ENCODE results near the gene TMCC1. TPM values are rescaled to one million over a fixed set of nuclear protein-coding genes. Genes with fewer than 3 reads are reported as not detected.

The TMCC1 gene
- polyA plus RNA-seq, 2 of the 4 experiments (the other 2 are of a cell fraction) = 30.3 to 75.7 TPM

GRCh38 chr3:129890891-129891290 lies 2.6 kb downstream of the TMCC1 start:
- peaks cover 47% of the 10 kb centered on the region for H3K4me1 ChIP-seq
- peak overlapping the region; percentile 86 for H3K4me2 ChIP-seq
- WGBS (ENCODE audit: missing lambda C conversion rate) = 93% methylated on average over 2 of the region's 2 CpGs
- TF ChIP-seq PBX3 (IDR thresholded peaks at IDR 0.05) (no peak), CEBPB (IDR thresholded peaks at IDR 0.05) (no peak), HES2 (IDR thresholded peaks at IDR 0.05) (no peak), SMC3 (IDR thresholded peaks at IDR 0.05) (no peak), HMGXB4 (CRISPR knock-in tag; IDR thresholded peaks at IDR 0.05; ENCODE audit: borderline replicate concordance) (no peak), TP53 (CRISPR knock-in tag; IDR thresholded peaks at IDR 0.05) (no peak), FOXS1 (CRISPR knock-in tag; IDR thresholded peaks at IDR 0.05) (no peak), KDM1A (IDR thresholded peaks at IDR 0.05; ENCODE audit: low read depth) (no peak), MYC (IDR thresholded peaks at IDR 0.05; ENCODE audit: borderline replicate concordance, low read length) (no peak), RCOR1 (IDR thresholded peaks at IDR 0.05; ENCODE audit: low read depth, low read length) (no peak), E2F6 (IDR thresholded peaks at IDR 0.05; ENCODE audit: borderline replicate concordance, low read depth) (no peak), RFX5 (IDR thresholded peaks at IDR 0.05) (no peak)
- H3K27ac ChIP-seq = 0 out of 6 replicates have a peak overlapping the region, but pooled peaks of 1 of the 2 experiments have one; percentile 2
- ATAC-seq (no peak), FAIRE-seq (no peak), DNase-seq (ENCODE audit: low read depth in 1 of 2, low spot score in 1 of 2) (no peak)
- ChIA-PET POLR2A (no interaction called here), CTCF (no interaction called here)
- H3K9me3 ChIP-seq = no peaks in the 10 kb centered on the region
- no peak overlapping the region for H3K4me3 ChIP-seq

GRCh38 chr3:129890125-129890524 lies 3.4 kb downstream of the TMCC1 start:
- Histone ChIP-seq H3K27ac (no peak overlapping the region), H3K4me1 (peaks cover 47% of the 10 kb centered on the region), H3K9me3 (no peaks in the 10 kb centered on the region), H3K4me3 (no peak overlapping the region), H3K4me2 (0 out of 3 replicates have a peak overlapping the region, but pooled peaks have one; percentile 86)
- TF ChIP-seq POLR2AphosphoS2 (conservative IDR thresholded peaks at IDR 0.05; ENCODE audit: low read length) (no peak), HDAC2 (IDR thresholded peaks at IDR 0.05) (no peak), POLR2A (IDR thresholded peaks at IDR 0.05; ENCODE audit: low read length) (no peak), USF2 (IDR thresholded peaks at IDR 0.05) (no peak), CEBPB (IDR thresholded peaks at IDR 0.05) (no peak), FOSB (CRISPR knock-in tag; IDR thresholded peaks at IDR 0.05) (no peak), FOSL2 (IDR thresholded peaks at IDR 0.05) (no peak), FOSL2 (CRISPR knock-in tag; IDR thresholded peaks at IDR 0.05) (no peak), GATA3 (IDR thresholded peaks at IDR 0.05; ENCODE audit: borderline replicate concordance) (no peak), REST (IDR thresholded peaks at IDR 0.05) (no peak), HOXA7 (CRISPR knock-in tag; IDR thresholded peaks at IDR 0.05) (no peak), HOXB5 (CRISPR knock-in tag; IDR thresholded peaks at IDR 0.05) (no peak), ESRRA (IDR thresholded peaks at IDR 0.05; ENCODE audit: borderline replicate concordance, low read length) (no peak), HMGXB4 (CRISPR knock-in tag; IDR thresholded peaks at IDR 0.05; ENCODE audit: borderline replicate concordance) (no peak), SREBF2 (IDR thresholded peaks at IDR 0.05) (no peak), ZSCAN20 (CRISPR knock-in tag; IDR thresholded peaks at IDR 0.05) (no peak), MYC (IDR thresholded peaks at IDR 0.05; ENCODE audit: borderline replicate concordance, low read length) (no peak), CBX8 (IDR thresholded peaks at IDR 0.05) (no peak), RFX5 (IDR thresholded peaks at IDR 0.05) (no peak), PBX3 (IDR thresholded peaks at IDR 0.05) (no peak)
- DNase-seq (ENCODE audit: low read depth in 1 of 2, low spot score in 1 of 2) (no peak), ATAC-seq (no peak), FAIRE-seq (no peak)
- WGBS (ENCODE audit: missing lambda C conversion rate) = 86% methylated on average over 2 of the region's 2 CpGs
- ChIA-PET CTCF (no interaction called here), POLR2A (no interaction called here)

Measured in A549 (cell line).